ENCODE results near the gene TOP3A.
"Not testable (repeated sequence)": the region's sequence is repeated elsewhere in the genome, so short reads cannot be mapped to it uniquely, and the experiment has no call there.

The TOP3A gene, protein sequence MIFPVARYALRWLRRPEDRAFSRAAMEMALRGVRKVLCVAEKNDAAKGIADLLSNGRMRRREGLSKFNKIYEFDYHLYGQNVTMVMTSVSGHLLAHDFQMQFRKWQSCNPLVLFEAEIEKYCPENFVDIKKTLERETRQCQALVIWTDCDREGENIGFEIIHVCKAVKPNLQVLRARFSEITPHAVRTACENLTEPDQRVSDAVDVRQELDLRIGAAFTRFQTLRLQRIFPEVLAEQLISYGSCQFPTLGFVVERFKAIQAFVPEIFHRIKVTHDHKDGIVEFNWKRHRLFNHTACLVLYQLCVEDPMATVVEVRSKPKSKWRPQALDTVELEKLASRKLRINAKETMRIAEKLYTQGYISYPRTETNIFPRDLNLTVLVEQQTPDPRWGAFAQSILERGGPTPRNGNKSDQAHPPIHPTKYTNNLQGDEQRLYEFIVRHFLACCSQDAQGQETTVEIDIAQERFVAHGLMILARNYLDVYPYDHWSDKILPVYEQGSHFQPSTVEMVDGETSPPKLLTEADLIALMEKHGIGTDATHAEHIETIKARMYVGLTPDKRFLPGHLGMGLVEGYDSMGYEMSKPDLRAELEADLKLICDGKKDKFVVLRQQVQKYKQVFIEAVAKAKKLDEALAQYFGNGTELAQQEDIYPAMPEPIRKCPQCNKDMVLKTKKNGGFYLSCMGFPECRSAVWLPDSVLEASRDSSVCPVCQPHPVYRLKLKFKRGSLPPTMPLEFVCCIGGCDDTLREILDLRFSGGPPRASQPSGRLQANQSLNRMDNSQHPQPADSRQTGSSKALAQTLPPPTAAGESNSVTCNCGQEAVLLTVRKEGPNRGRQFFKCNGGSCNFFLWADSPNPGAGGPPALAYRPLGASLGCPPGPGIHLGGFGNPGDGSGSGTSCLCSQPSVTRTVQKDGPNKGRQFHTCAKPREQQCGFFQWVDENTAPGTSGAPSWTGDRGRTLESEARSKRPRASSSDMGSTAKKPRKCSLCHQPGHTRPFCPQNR

DNA sequence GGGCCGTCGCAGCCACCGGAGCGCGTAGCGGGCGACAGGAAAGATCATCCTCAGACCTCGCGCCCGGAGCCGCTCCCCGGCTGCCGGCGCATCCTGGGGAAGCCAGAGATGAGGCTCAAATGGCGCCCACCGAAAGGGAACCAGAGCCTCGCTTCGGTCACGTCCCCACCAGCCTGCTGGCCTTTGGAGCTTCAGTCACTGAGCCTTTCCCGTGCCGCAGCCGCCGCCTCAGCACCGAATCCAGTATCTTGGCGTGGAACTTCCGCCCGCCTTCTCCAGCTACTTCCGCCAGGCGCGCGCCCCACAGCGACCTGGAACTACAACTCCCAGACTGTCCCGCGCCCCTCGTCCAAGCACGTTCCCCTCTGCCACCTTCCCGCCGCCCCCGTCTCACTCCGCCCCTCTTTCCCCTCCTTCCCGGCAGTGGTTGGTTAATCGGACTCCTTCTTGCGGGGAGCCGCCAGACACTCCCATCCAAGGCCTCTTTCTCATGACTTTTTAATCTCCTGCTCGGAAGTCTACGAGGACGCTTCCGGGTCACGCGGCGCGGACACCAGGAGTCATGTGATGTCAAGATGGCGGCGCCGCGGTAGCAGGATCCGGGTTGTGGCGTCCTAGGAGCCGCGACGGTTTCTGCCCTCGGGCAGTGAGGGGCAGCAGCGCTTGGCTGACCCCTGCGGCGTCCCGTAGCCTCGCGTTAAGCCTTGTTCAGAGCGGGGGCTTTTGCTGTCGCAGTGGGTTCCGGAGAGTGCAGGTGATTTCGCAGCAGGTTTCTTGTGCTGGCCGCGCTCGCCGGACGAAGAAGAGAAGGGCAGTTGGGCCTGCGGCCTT lies at the start of gene TOP3A, which contains the start of gene SMCR8:
Gene TOP3A (minus strand): TSS at position 264 of the 831 bp plus-strand sequence. CDS start 216 bp downstream, at position 48.
Gene SMCR8 (plus strand): TSS at position 563 of the 831 bp plus-strand sequence. CDS start 497 bp downstream, outside the sequence.
- peak; percentile 82 for DNase-seq

DNA sequence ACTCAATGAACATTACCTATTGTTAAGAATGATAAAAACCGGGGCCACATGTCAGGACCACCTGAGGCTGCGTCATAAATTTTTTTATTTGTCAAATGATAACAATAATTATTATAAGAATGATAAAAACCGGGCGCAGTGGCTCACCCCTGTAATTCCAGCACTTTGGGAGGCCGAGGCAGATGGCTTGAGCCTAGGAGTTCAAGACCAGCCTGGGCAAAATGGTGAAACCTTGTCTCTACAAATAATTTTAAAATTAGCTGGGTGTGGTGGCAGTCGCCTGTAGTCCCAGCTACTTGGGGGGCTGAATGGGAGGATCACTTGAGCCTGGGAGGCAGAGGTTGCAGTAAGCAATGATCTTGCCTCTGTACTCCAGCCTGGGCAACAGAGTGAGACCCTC lies 49.4 kb upstream of the TOP3A start:
- DNase-seq = no peak

DNA sequence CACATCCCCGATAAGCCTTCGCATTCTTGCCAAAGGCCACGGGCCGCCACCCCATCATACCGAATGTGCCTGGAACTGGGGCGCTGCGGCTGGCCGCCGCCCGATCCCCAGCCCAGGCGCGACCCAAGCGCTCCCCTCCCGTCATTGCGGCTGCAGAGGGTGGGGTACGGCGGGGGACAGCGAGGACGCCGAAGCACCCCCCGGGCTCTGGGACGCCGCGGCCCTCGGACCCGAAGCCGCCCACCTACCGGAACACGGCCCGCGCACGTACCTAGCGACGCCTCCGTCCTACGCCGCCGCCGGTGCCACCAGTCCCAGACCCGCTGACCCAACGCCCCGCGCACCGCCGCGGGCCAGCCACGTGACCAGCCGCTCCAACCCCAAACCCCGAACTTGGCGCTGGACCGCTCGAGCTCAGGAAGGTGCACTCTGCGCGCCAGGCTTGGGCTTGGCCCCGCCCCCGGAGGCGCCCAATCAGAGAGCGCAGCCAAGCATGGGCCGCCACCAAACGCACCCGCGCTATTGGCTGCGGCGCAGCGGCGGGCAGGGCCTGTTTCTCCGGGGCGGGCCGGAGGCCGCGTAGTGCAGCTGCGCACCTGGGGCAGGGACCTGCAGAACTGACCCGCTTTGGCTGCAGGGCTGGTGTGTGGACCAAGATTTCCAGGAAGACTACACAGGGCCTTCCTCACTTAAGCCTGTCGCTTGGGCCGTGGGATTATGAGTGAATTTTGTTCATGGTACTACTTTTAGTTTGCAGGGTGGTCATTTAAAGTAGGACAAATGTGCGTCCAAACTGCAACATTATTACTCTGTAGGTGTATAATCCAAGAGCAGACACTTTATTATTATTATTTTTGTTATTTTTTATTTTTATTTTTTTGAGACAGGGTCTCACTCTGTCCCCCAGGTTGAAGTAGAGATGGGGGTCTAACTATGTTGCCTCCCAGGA lies 48.6 kb upstream of the TOP3A start, which contains the start of gene SHMT1:
Gene SHMT1 (minus strand): TSS at position 450 of the 949 bp plus-strand sequence. CDS start 7,569 bp downstream, outside the sequence.
- DNase-seq = peak; percentile 78

DNA sequence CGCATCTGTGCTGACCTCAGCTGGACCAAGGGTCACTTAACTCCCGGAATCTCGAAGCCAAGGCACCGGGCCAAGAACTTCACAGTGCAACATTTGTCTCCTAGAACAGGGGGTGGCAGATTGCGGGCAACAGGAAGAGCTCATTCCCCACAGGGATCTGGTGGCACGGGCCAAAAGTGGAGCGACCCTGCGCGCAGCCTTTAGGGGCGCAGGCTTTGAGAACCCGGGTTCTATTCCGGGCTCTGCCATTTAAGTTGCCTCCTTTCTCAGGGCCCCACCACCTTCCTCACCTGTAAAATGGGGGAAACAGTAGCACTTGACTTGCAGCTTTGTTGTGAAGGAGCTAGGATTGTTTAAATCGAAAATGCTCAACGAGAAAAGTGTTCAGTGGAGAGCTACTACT lies 47.9 kb upstream of the TOP3A start:
- DNase-seq = no peak

DNA sequence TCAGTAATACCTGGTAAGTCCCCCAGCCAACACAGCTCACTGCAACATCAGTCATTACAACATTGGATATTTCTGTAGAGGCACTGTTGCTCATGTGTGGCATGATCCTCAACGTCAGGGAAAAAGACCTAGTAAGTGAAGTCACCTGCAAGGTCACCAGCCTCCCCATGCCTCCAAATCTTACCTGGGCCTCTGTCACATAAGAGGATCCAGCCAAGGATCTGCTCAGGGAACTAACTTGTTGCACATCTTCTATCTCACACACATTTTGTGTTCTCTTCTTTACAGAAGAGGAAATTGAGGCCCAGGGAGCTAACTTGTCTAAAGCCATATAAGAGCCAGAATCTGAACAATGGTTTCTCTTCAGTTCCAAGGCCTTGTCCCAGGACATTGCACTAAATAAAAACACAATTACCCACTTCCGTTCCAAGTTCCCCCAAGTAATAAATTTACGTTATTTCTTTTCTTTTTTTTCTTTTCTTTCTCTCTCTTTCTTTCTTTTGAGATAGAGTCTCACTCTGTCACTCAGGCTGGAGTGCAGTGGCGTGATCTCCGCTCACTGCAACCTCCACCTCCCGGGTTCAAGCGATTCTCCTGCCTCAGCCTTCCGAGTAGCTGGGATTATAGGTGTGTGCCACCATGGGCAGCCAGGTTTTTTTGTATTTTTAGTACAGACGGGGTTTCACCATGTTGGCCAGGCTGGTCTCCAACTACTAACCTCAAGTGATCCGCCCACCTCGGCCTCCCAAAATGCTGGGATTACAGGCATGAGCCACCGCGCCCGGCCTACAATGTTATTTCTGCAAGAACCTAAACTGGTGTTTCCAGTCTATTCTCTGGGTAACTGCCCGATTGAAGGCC lies 47.3 kb upstream of the TOP3A start:
- no peak for DNase-seq

DNA sequence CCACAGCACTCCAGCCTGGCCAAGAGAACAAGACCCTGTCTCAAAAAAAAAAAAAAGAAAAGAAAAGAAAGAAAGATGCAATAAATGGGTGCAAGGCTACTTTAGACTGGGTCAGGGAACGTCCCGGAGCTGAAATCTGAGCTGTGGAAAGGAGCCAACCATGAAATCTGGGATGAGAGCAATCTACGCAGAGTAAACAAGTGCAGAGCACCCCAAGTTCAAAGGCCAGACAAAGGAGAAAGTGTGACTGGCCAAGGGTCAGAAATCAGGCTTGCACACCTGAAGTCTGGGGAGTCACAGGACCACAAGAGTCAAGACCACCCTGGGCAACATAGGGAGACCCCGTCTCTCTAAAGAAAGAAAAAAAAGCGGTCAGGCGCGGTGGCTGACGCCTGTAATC lies 45.7 kb upstream of the TOP3A start:
- DNase-seq = no peak

DNA sequence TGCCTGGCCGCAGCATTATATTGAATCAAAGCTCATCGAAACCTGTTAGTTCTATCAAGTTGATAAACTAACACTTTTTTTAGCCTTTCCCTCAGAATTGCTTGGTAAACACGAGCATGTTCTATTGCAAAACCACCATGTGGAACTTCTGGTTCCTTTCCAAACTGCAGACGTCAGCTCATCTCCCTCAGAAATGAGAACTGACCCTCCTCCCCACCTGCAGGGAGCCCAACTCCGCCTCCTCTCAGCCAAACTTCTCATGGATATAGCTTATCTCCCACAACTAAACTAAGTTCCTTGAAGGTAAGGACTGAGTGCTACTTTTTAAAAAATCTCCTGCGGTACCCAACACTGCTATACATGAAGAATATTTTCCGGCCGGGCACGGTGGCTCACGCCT lies 41.8 kb upstream of the TOP3A start:
- no peak for DNase-seq

DNA sequence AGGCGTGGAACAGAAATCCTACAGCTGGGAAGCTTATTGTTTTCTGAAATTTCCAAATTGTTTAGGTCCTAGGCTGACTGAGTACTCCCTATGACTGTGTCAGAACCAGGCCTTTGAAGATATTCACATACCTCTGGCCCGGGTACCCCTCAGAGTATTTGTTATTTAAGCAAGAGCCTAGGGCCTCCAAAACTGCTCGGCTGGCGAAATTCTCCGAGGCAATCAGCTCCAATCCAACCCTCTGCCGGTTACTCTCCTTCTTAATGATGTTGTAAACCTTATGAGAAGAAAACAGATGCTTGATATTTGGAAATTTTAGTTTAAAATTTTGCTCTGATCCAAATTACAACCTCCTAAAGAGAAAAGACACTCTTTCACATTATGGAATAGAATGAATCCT lies 38.7 kb upstream of the TOP3A start:
- no peak for DNase-seq

DNA sequence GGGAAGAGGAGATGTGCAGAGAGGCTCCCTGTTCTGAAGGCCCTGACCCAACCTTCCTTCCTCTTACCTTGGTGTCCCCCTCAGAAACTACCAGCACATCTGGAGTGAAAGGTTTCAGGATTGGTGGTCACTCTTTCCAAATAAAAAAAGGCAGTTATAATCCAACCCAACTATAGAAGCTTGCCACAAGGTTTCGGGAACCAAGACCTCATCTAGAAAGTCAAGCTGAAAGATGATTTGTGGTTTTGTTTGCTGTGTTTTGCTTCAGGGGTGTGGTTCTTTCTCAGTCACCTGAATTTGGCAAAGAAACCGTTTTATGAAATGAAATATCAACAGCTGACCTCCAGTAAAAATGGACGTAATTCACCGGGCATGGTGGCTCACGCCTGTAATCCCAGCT lies 29.2 kb upstream of the TOP3A start:
- DNase-seq = no peak

DNA sequence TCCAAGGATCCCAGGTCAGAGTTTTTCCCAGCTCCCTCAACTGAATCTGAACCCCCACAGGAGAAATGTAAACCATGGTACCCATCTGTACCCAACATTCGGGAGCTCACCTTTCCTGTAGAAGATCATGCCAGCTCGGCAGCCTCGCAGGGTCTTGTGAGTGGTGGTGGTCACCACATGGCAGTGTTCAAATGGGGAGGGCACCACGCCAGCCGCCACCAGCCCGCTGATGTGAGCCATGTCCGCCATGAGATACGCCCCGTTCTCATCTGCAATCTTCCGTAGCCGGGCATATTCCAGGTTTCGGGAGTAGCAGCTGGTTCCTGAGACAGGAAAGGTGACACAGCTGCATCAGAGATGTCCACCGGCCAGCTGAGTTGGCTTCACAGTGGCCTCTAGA lies 25.1 kb upstream of the TOP3A start:
- no peak for DNase-seq

DNA sequence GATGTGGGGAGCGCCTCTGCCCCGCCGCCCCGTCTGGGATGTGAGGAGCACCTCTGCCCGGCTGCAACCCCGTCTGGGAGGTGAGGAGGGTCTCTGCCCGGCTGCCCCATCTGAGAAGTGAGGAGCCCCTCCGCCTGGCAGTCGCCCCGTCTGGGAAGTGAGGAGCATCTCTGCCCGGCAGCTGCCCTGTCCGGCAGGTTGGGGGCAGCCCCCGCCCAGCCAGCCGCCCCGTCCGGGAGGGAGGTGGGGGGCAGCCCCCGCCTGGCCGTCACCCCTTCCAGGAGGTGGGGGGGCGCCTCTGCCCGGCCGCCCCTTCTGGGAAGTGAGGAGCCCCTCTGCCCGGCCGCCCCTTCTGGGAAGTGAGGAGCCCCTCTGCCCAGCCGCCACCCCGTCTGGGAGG lies 23.4 kb upstream of the TOP3A start:
- not testable (repeated sequence) for DNase-seq

DNA sequence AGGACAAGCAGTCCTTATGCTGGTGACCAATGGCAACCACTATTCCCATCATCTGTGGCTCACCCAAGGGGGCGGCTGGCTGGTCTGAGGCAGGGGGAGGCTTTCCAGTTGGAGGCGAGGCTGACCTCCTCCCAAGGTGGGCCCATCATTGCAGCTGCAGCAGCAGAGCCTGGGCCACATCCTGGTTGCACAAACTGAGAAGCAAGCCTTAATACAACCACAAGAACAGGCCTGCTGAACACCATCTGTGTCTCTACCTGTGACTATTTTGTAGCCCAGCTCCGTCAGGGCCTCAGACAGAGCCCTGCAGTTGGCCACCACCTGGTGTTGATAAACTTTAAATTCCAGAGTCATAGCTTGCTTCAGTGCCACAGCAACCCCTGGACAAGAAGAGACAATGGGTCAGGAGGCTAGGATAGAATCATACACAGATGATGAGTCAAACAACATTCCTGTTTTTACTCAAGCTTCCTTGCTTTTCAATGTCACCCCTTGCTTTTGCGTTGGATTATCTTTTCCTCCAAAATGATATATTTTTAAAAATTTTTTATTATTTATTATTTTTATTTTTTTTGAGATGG lies 18.2 kb upstream of the TOP3A start:
- no peak for DNase-seq

DNA sequence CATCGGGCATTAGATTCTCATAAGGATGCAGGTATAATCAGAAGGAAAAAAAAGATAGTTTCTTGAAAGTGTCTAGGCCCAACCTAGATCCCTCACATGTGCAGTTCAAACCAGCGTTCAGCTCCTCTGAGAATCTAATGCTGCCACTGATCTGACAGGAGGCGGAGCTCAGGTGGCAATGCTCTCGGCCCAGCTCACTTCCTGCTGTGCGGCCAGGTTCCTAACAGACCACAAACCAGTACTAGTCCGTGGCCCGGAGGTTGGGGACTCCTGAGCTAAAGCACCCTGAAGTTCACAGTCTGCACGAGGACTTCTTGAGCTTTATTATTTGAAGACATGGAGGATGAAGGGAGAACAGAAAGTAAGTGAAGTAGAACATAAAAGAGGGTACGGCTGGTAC lies 17.1 kb upstream of the TOP3A start:
- DNase-seq = no peak

DNA sequence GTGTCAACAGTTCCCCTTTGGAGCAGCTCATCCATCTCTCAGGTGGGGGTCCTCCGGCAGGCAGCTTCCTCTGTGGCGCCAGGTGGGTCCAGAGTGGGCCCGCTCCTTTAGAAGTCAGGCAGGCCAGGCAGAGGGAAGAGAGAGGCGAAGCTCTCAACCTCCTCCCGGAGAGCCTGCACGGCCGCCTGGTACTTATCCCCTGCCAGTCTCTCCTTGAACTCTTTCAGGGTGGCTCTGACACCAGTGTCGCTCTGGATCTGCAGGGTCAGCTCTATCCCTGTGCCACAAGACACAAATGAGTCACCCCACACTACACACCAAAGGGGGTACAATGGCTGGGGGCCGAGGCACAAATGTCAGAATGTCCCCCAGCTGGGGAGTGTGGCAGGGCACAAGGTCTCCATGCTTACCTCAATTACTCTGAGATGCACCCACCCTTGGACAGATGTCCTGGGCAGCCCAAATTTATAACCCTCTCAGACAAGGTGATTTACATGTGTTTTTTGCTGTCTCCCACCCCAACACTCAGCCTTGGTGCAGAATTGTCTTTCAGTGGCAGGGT lies 13.9 kb upstream of the TOP3A start:
- DNase-seq = no peak

DNA sequence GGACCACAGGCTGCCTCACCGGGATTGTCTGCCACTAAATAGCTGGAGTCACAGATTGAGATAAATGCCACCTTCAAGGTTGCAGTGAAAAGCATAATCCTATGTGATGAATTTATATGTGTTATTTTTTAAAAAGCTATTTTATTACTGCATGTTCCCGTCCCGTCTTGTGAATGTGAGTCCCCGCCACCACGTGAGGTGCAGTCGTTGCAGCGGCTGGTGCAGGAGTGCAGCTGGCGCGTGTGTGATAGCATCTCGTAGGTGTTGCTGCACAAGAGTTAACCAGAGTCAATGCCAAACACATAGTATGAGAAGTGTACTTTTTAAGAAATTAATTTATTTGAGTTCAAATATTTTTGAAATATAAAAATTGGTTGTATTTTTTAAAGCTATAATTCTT lies 12.8 kb upstream of the TOP3A start:
- no peak for DNase-seq

DNA sequence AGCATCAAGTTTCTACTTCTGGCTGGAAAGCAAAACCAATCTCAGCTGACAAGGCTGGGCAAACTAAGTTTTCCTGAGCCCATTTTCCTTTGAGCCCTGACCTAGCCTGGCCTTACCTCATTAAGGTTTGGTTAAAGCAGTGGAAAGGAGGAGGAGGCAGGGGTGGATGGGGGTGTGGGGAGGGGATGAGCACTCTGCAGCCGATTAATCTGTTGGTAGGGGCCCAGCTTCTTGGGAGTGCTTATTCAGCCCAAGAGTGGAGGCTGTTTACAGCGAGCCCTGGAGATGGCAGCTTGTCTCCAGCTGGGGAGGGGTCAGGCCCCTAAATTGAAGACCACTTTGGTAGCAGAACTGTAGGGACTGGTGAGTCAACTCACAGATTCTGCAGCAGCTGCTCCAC lies 12.3 kb upstream of the TOP3A start:
- no peak for DNase-seq

DNA sequence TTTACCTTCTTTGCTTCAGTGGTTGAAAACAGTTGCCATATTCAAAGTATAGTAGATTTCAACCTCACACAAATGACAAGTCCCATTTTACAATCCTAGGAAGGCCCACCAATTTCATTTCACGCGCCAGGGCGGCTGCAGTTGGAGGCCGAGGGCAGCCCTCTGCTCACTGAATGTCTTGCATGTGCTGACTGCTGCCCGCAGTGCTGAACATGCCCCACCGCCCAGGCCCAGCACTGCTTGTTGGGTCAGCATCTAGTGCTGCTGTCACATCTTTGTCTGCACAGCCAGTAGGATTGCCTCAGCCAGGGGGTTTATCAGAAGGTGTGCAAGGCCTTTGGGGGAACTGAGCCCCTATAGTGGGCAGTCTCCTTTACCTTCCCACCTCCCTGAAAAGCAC lies 11.8 kb upstream of the TOP3A start:
- DNase-seq = no peak

DNA sequence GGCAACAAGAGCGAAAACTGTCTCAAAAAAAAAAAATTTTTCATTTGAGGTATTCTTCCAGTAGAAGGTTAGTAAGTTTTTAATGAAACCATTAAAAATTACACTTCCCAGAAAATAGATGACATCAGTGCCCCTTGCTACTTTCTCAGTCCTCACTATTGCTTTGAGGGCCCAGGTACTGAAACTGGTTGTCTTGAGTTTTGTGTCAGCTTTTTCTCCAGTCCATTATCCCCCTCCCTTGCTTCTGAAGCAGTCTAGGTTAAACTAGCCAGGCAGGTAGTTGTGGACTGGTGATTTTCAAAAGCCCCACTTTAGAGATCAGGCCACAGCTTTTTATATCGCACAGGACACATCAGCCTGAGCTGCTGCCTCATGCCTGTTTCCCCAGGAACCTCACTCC lies 11.2 kb upstream of the TOP3A start:
- DNase-seq = no peak
